Caco-2 (cell line): ENCODE data around the gene S100A4. TPM values are rescaled to one million over a fixed set of nuclear protein-coding genes. Genes with fewer than 3 reads are reported as not detected.

Experiments used
- BruUV-seq: library from RNA; stranded (reverse); fragments of 400-500 nt; replicated peaks from 2 replicates; lab custom pipeline; 2021; lab: Mats Ljungman, UMichigan
- CTCF ChIA-PET: fragments of 300-600 bp; sonication (Branson Sonifier 250); formaldehyde crosslinking; loops from one replicate; lab custom pipeline; 2022; ENCODE audit warnings: antibody characterized with exemption; lab: Charles Lee
- POLR2A ChIA-PET: fragments of 300-600 bp; sonication (Branson Sonifier 250); formaldehyde crosslinking; loops from one replicate; lab custom pipeline; 2022; ENCODE audit warnings: antibody characterized with exemption; lab: Charles Lee
- DNase-seq, 2 experiments: peaks; one replicate each; pipeline versions ENCODE4 v3.0.0 to v3.0.0-alpha.2; 2020 to 2022
- H3K27me3 ChIP-seq: replicated peaks from 2 replicates; pipeline ENCODE4 v1.6.0; 2011; ENCODE audit warnings: low read length; ENCODE audit not compliant: control insufficient read depth, insufficient read depth
- H3K36me3 ChIP-seq: 2 replicates; pipeline ENCODE4 v1.5.1; 2011; ENCODE audit warnings: low read length; ENCODE audit not compliant: control insufficient read depth, insufficient read depth
- H3K4me1 ChIP-seq: fragments of 250-450 bp; sonication (Bioruptor Pico); 2 replicates; pipeline ENCODE4 v1.5.1; 2020; ENCODE audit warnings: mild to moderate bottlenecking
- H3K4me3 ChIP-seq: 2 replicates; pipeline ENCODE4 v1.5.1; 2011; ENCODE audit warnings: low read depth, mild to moderate bottlenecking, control low read depth, low read length
- H3K9me3 ChIP-seq: fragments of 250-450 bp; sonication (Bioruptor Pico); 2 replicates; pipeline ENCODE4 v1.5.1; 2020; ENCODE audit warnings: mild to moderate bottlenecking, moderate library complexity
- H3K27ac Mint-ChIP-seq: one replicate; pipeline ENCODE4 v1.8.0; 2022; ENCODE audit warnings: mixed read lengths; ENCODE audit not compliant: unreplicated experiment
- H3K27me3 Mint-ChIP-seq: one replicate; pipeline ENCODE4 v1.8.0; 2022; ENCODE audit warnings: mixed read lengths; ENCODE audit not compliant: insufficient read depth, unreplicated experiment
- H3K36me3 Mint-ChIP-seq: one replicate; pipeline ENCODE4 v1.8.0; 2022; ENCODE audit warnings: mild to moderate bottlenecking, mixed read lengths; ENCODE audit not compliant: insufficient read depth, unreplicated experiment
- H3K4me1 Mint-ChIP-seq: one replicate; pipeline ENCODE4 v1.8.0; 2022; ENCODE audit warnings: low read depth, mixed read lengths; ENCODE audit not compliant: unreplicated experiment
- H3K4me3 Mint-ChIP-seq: one replicate; pipeline ENCODE4 v1.8.0; 2022; ENCODE audit warnings: mild to moderate bottlenecking, moderate library complexity, mixed read lengths; ENCODE audit not compliant: unreplicated experiment
- H3K9me3 Mint-ChIP-seq: one replicate; pipeline ENCODE4 v1.8.0; 2022; ENCODE audit warnings: mixed read lengths; ENCODE audit not compliant: unreplicated experiment
- CTCF ChIP-seq, 2 experiments: fragments of 200-600 bp in 1 of 2; IDR thresholded peaks; 1 replicate in 1 of 2; 2 replicates in 1 of 2; pipeline versions ENCODE4 v1.5.1 to v1.8.0; 2011 to 2022; ENCODE audit warnings: antibody characterized with exemption in 1 of 2, control low read depth in 1 of 2, inconsistent platforms in 1 of 2, low read depth in 1 of 2, low read length in 1 of 2, mild to moderate bottlenecking in 1 of 2, moderate library complexity in 1 of 2; ENCODE audit not compliant: insufficient read depth in 1 of 2, severe bottlenecking in 1 of 2, unreplicated experiment in 1 of 2
- intact Hi-C: fragments of 100-400 bp; cut with micrococcal nuclease; formaldehyde crosslinking; loops from one replicate; pipeline ENCODE4 v1.10.0; 2022; ENCODE audit not compliant: unreplicated experiment
- total RNA-seq: library from RNA; stranded (reverse); gene quantifications from 2 replicates; pipeline ENCODE4 v1.2.3, GENCODE V29; 2022

The S100A4 gene
- total RNA-seq, 1 experiment from 2014 or later = 53.6 TPM

GRCh38 chr1:153541641-153542590 is 3.7 kb downstream of the S100A4 start:
- intact Hi-C loops = no loop called here
- TF ChIP-seq CTCF (IDR thresholded peaks at IDR 0.05; ENCODE audit: insufficient read depth in 1 of 2, low read depth in 1 of 2, low read length in 1 of 2, severe bottlenecking in 1 of 2, unreplicated experiment in 1 of 2) = no peak
- Mint-ChIP-seq H3K36me3 (peaks cover 11% of the 10 kb centered on the region), H3K4me1 (peaks cover 36% of the 10 kb centered on the region), H3K27me3 (no peaks in the 10 kb centered on the region), H3K4me3 (no peak overlapping the region), H3K27ac (peak overlapping the region; percentile 59), H3K9me3 (no peaks in the 10 kb centered on the region)
- Histone ChIP-seq H3K9me3 (no peaks in the 10 kb centered on the region), H3K36me3 (no peaks in the 10 kb centered on the region), H3K4me1 (peaks cover 29% of the 10 kb centered on the region), H3K4me3 (no peak overlapping the region), H3K27me3 (no peaks in the 10 kb centered on the region)
- ChIA-PET POLR2A (no interaction called here), CTCF (no interaction called here)
- no TSS peak for BruUV-seq
- DNase-seq = no peak

GRCh38 chr1:153540394-153541361 is 4.9 kb downstream of the S100A4 start, which contains the start of gene S100A5:
Gene S100A5, minus strand, starts transcription at chr1:153540934. Its CDS starts 743 bp downstream, at chr1:153540191.
- Histone ChIP-seq H3K4me1 (peaks cover 24% of the 10 kb centered on the region), H3K4me3 (no peak within 1 kb of the TSS), H3K36me3 (no peaks in the 10 kb centered on the region), H3K27me3 (no peaks in the 10 kb centered on the region), H3K9me3 (no peaks in the 10 kb centered on the region)
- Mint-ChIP-seq H3K9me3 (no peaks in the 10 kb centered on the region), H3K4me1 (peaks cover 33% of the 10 kb centered on the region), H3K4me3 (no peak within 1 kb of the TSS), H3K27me3 (no peaks in the 10 kb centered on the region), H3K27ac (peak within 1 kb of the TSS; percentile 59), H3K36me3 (peaks cover 22% of the 10 kb centered on the region)
- intact Hi-C loops = no loop called here
- CTCF ChIA-PET = interaction anchor here (0.8 kb wide), 1 partner anchor 87 kb away, joined by 3 read pairs; the partner anchor contains the start of gene S100A13
- TF ChIP-seq CTCF (IDR thresholded peaks at IDR 0.05; ENCODE audit: insufficient read depth in 1 of 2, low read depth in 1 of 2, low read length in 1 of 2, severe bottlenecking in 1 of 2, unreplicated experiment in 1 of 2) = no peak
- no peak for DNase-seq
- no TSS peak for BruUV-seq
- POLR2A ChIA-PET = no interaction called here
